DND-41 (cell line): ENCODE measurements around the gene SLC38A3.

ENCODE experiments used
- CTCF ChIP-seq: IDR thresholded peaks from 2 replicates; pipeline ENCODE4 v1.5.1; 2012; ENCODE audit warnings: borderline replicate concordance, low read length, moderate library complexity, mild to moderate bottlenecking; ENCODE audit not compliant: poor library complexity, severe bottlenecking; ENCODE audit errors: extremely low read depth
- EZH2 ChIP-seq: IDR thresholded peaks from 3 replicates; pipeline ENCODE4 v1.6.1; 2012; ENCODE audit warnings: borderline replicate concordance, low read depth, mild to moderate bottlenecking, moderate library complexity, low read length, inconsistent platforms; ENCODE audit not compliant: severe bottlenecking

DNA sequence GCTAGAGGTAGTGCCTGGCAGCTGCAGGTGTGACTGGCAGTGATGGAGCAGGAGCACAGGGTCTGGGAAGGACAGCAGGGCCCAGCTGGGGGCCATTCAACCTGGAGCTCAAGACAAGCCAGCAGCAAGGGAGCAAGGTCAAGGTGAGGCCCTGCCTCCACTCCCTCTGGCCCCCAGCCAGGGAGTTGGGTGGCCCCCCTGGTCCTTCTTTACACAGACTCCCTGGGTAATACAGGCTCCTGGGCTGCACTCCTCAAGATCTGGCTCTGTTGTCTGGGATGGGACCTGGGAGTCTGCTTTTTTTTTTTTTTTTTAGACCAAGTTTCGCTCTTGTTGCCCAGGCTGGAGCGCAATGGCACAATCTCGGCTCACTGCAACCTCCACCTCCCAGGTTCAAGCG is 45.4 kb downstream of the SLC38A3 start:
- no peak for TF ChIP-seq CTCF
- TF ChIP-seq EZH2, result no peak
